Right lobe of liver (tissue), 6 donors: ENCODE results near the gene SYNM. TPM values are rescaled to one million over a fixed set of nuclear protein-coding genes. Genes with fewer than 3 reads are reported as not detected.

Source experiments
- ATAC-seq, 4 donors: fragments of 200-7000 bp; cut with Tn5 transposase; one replicate each; pipeline ENCODE4 v1.9.1; 2020; ENCODE audit warnings: mild to moderate bottlenecking in 4 of 4, moderate library complexity in 4 of 4
- DNase-seq, 3 donors: peaks; one replicate each; pipeline ENCODE4 v3.0.0-alpha.2; 2020
- H3K27ac ChIP-seq, 3 donors: fragments of 200-600 bp; one replicate each; pipeline ENCODE4 v1.8.0; 2022
- H3K27me3 ChIP-seq, 2 donors: fragments of 200-600 bp; one replicate each; pipeline ENCODE4 v1.8.0; 2022
- H3K36me3 ChIP-seq, 4 donors: fragments of 200-600 bp; sonication (generic) in 1 of 4; one replicate each; pipeline versions ENCODE4 v1.5.1 to v1.8.0; 2017 to 2022; ENCODE audit warnings: control low read depth in 1 of 4
- H3K4me1 ChIP-seq, 4 donors: fragments of 200-600 bp; sonication (generic) in 1 of 4; one replicate each; pipeline versions ENCODE4 v1.5.1 to v1.8.0; 2017 to 2022; ENCODE audit warnings: control low read depth in 1 of 4
- H3K4me3 ChIP-seq, 3 donors: fragments of 200-600 bp; one replicate each; pipeline ENCODE4 v1.8.0; 2022
- H3K9me3 ChIP-seq, 4 donors: fragments of 200-600 bp; sonication (generic) in 1 of 4; one replicate each; pipeline versions ENCODE4 v1.5.1 to v1.8.0; 2017 to 2022; ENCODE audit warnings: control low read depth in 1 of 4
- CTCF ChIP-seq, 4 donors: fragments of 200-600 bp in 3 of 4; fragments of 450-650 bp in 1 of 4; IDR thresholded peaks; one replicate each; pipeline versions ENCODE4 v1.5.1 to v1.8.0; 2016 to 2022; ENCODE audit warnings: antibody characterized with exemption in 4 of 4, mild to moderate bottlenecking in 2 of 4
- POLR2A ChIP-seq: fragments of 450-650 bp; IDR thresholded peaks from one replicate; pipeline ENCODE4 v1.6.1; 2017; ENCODE audit warnings: antibody characterized with exemption, mild to moderate bottlenecking
- WGBS: methylation state at CpG from one replicate; pipeline ENCODE4 v1.1.6; 2018; ENCODE audit warnings: low coverage, low lambda C conversion rate; ENCODE audit not compliant: insufficient coverage; ENCODE audit errors: missing lambda C conversion rate; 5-methylcytosine and 5-hydroxymethylcytosine counted together
- intact Hi-C, 2 donors: fragments of 100-400 bp; cut with DNase I; formaldehyde crosslinking; loops; one replicate each; pipeline versions ENCODE4 v1.11.2 to v1.14.1; 2022
- long read RNA-seq: library from polyadenylated mRNA; unstranded; transcript quantifications from one replicate; pipeline ENCODE4 v2.0.0, GENCODE V29; 2019
- total RNA-seq, 6 experiments: library from RNA; depleted of rRNA in 2 of 6; stranded (reverse); fragments of >200 nt in 2 of 6; fragmentation: NEBNext Ultra II Directional in 3 of 6; extraction: Animal tissue kit (Norgen Biotek cat#: 25700) in 3 of 6; gene quantifications; one replicate each; pipeline versions ENCODE4 v1.1.0 to v1.2.4, GENCODE V29; 2016 to 2023
- donor health status: DM: no; HTN: yes; CAD: no.
- donor health status: DM: no; HTN: no; CAD: no.
- donor health status: DM: no; HTN: no; CAD: no.
- donor health status: DM: no; HTN: yes; CAD: no.
- donor health status: DM: no; HTN: yes; CAD: no.

Gene SYNM, protein sequence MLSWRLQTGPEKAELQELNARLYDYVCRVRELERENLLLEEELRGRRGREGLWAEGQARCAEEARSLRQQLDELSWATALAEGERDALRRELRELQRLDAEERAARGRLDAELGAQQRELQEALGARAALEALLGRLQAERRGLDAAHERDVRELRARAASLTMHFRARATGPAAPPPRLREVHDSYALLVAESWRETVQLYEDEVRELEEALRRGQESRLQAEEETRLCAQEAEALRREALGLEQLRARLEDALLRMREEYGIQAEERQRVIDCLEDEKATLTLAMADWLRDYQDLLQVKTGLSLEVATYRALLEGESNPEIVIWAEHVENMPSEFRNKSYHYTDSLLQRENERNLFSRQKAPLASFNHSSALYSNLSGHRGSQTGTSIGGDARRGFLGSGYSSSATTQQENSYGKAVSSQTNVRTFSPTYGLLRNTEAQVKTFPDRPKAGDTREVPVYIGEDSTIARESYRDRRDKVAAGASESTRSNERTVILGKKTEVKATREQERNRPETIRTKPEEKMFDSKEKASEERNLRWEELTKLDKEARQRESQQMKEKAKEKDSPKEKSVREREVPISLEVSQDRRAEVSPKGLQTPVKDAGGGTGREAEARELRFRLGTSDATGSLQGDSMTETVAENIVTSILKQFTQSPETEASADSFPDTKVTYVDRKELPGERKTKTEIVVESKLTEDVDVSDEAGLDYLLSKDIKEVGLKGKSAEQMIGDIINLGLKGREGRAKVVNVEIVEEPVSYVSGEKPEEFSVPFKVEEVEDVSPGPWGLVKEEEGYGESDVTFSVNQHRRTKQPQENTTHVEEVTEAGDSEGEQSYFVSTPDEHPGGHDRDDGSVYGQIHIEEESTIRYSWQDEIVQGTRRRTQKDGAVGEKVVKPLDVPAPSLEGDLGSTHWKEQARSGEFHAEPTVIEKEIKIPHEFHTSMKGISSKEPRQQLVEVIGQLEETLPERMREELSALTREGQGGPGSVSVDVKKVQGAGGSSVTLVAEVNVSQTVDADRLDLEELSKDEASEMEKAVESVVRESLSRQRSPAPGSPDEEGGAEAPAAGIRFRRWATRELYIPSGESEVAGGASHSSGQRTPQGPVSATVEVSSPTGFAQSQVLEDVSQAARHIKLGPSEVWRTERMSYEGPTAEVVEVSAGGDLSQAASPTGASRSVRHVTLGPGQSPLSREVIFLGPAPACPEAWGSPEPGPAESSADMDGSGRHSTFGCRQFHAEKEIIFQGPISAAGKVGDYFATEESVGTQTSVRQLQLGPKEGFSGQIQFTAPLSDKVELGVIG (N-terminal part only)
- 1 to 10 TPM; 1.6 to 3.5 (median 2.9) TPM for total RNA-seq
- long read RNA-seq, partial matches to known transcripts, result 0 of 1 reads
- long read RNA-seq, other reads (novel, unspliced or antisense), result 1 of 1 reads

GRCh38 chr15:99104788-99105513, at the start of gene SYNM:
Gene SYNM (plus strand): TSS chr15:99105080. CDS start chr15:99105200, 120 bp downstream.
- no peaks in the 10 kb centered on the region for H3K9me3 ChIP-seq
- TF ChIP-seq CTCF (IDR thresholded peaks at IDR 0.05) (peak; percentile 79 to 92 (median 87)), POLR2A (peak; percentile 31)
- H3K27ac ChIP-seq, result peak within 1 kb of the TSS in 2 of 3 donors; percentile 18 to 58
- H3K36me3 ChIP-seq, result no peaks in the 10 kb centered on the region
- WGBS, result 10% methylated on average over 6 of the region's 91 CpGs
- H3K4me3 ChIP-seq, result peak within 1 kb of the TSS; percentile 43 to 57 (median 49)
- H3K27me3 ChIP-seq, result no peaks in the 10 kb centered on the region
- intact Hi-C loops, result loop anchor here (5.0 kb wide), 1 partner anchor 107 kb away; no protein-coding TSS in a partner anchor
- H3K4me1 ChIP-seq, result peaks cover 0 to 9% (median 0%) of the 10 kb centered on the region in 4 donors
- peak; percentile 75 to 77 (median 77) for DNase-seq
- ATAC-seq, result peak; percentile 92 to 95 (median 94)

DNA sequence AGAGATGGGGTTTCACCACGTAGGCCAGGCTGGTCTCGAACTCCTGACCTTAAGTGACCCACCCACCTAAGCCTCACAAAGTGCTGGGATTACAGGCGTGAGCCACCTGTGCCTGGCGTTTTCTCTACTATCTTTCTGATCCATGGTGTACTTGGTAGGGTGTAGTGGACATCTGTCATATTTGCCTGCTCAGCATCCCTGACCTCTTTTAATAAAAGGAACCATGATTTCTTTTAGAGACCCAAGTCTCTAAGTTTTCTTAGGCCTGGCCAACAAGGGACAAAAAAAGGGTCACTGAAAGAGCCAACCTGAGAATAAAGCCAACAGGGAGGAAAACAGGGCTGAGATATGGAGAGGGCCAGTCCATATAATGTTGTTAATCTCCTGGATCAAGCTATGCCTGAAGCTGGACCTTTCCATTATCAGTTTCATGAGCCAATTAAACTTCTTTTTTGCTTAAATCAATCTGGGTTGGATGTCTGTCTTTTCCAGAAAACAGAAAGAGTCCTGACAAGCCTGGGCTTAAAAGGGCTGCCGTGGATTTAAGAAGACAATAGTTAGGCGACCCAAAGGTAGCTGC, 49.2 kb upstream of the SYNM start:
- ATAC-seq (no peak), DNase-seq (no peak)
- no peaks in the 10 kb centered on the region for H3K9me3 ChIP-seq
- no peaks in the 10 kb centered on the region for H3K36me3 ChIP-seq
- H3K27me3 ChIP-seq, result peaks cover 0 to 7% of the 10 kb centered on the region in 2 donors
- 74% methylated on average over 6 of the region's 6 CpGs for WGBS
- intact Hi-C loops, result loop anchor here in 1 of 2 donors (10.0 kb wide), 1 partner anchor 281 kb away; no protein-coding TSS in a partner anchor
- TF ChIP-seq POLR2A (no peak), CTCF (IDR thresholded peaks at IDR 0.05) (no peak)
- H3K27ac ChIP-seq, result no peak overlapping the region
- peaks cover 0 to 6% (median 0%) of the 10 kb centered on the region in 4 donors for H3K4me1 ChIP-seq
- no peak overlapping the region for H3K4me3 ChIP-seq

GRCh38 chr15:99057020-99057419, 47.9 kb upstream of the SYNM start:
- peaks cover 0 to 7% of the 10 kb centered on the region in 2 donors for H3K27me3 ChIP-seq
- TF ChIP-seq CTCF (IDR thresholded peaks at IDR 0.05), result no peak
- TF ChIP-seq POLR2A, result no peak
- no peaks in the 10 kb centered on the region for H3K9me3 ChIP-seq
- intact Hi-C loops, result loop anchor here in 1 of 2 donors (10.0 kb wide), 1 partner anchor 282 kb away; no protein-coding TSS in a partner anchor
- no peak for ATAC-seq
- no peaks in the 10 kb centered on the region for H3K36me3 ChIP-seq
- peaks cover 0 to 6% (median 0%) of the 10 kb centered on the region in 4 donors for H3K4me1 ChIP-seq
- 52% methylated on average over 2 of the region's 4 CpGs for WGBS
- no peak overlapping the region for H3K4me3 ChIP-seq
- DNase-seq, result no peak
- H3K27ac ChIP-seq, result no peak overlapping the region
